HG03460 (cell line): ENCODE results near the gene NDUFC2.
"Not testable (repeated sequence)": the region's sequence is repeated elsewhere in the genome, so short reads cannot be mapped to it uniquely, and the experiment has no call there.

Experiments used
- ATAC-seq: cut with Tn5 transposase; IDR thresholded peaks from one replicate; pipeline ENCODE4 v1.9.1; 2021; ENCODE audit not compliant: unreplicated experiment

NDUFC2 gene

DNA sequence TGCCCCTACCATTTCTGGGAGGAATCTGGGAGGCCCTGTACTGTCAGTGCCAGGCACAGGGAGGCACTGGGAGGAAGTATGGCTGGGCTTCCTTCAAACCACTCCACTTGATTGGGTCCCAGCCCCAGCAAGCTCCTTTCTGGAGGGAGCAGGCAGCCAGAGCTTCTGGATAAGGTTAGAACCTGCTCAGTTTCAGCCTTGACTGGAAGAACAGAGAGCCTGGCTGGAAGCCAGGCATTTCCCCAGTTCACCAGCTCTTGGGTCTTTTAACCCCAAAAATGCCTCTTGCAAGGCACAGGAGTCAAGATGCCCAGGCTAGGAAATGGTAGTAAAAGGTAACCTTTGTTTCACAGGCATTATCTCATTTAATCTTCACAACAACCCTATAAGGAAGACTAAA, 47.6 kb downstream of the NDUFC2 start:
- no peak for ATAC-seq

DNA sequence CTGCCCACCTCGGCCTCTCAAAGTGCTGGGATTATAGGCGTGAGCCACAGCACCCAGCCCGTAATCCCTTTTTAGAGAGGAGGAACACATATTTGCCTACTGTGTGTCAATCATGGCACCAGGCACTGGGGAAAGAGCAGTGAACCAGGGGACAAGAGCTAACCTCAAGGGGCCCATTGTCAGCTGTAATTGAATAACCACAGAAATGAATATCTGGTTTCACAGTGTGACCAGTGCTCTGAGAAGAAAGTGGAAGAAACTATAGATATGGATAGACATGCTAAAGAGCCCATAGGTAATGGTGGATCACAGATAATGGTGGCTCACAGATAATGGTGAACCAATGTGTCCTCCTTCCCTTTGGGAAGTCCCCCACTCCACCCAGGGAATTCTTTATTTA, 48.0 kb downstream of the NDUFC2 start:
- peak; percentile 95 for ATAC-seq

- no peak for ATAC-seq
Observed at GRCh38 chr11:78030429-78031325, 49.0 kb downstream of the NDUFC2 start.

DNA sequence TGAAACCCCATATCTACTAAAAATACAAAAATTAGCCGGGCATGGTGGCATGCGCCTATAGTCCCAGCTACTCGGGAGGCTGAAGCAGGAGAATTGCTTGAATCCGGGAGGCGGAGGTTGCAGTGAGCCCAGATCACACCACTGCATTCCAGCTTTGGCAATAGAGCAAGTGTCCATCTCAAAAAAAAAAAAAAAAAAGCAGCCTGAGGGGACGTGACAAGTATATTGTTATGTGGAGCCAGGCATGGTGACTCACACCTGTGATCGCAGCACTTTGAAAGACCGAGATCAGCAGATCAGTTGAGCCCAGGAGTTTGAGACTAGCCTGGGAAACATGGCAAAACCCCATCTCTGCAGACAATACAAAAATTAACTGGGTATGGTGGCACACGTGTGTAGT, 51.2 kb downstream of the NDUFC2 start:
- ATAC-seq, result not testable (repeated sequence)

GRCh38 chr11:78027759-78028158, 51.9 kb downstream of the NDUFC2 start:
- ATAC-seq, result no peak

DNA sequence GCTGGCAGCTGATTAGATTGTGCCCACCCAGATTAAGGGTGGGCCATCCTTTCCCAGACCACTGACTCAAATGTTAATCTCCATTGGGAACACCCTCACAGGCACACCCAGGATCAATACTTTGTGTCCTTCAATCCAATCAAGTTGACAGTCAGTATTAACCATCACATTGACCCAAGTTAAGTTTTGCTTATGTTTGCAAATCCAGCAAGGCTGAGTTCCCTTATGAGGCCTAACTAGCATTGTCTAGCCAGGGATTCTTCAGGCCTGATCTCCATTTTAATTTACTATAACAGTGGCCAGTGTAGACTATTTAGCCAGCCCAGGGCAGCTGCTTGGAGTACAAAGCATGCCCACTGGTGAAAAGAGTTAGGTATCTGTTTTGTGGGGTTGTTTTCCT, 54.3 kb downstream of the NDUFC2 start:
- no peak for ATAC-seq

DNA sequence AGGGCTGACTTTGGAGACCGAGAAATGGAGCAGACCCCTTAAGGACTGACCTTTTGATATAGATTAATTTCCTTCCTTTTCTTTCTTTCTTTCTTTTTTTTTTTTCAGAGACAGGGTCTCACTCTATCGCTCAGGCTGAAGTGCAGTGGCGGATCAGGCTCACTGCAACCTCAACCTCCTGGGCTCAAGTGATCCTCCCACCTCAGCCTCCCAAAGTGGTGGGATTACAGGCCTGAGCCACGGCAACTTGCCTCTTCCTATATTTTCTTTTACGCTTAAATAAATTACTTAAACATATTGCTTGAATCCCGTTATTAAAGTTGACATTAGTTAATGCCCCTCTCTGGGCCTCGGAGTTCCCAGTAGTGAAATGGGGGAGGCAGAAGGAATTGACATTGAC, 56.2 kb downstream of the NDUFC2 start:
- ATAC-seq, result no peak

DNA sequence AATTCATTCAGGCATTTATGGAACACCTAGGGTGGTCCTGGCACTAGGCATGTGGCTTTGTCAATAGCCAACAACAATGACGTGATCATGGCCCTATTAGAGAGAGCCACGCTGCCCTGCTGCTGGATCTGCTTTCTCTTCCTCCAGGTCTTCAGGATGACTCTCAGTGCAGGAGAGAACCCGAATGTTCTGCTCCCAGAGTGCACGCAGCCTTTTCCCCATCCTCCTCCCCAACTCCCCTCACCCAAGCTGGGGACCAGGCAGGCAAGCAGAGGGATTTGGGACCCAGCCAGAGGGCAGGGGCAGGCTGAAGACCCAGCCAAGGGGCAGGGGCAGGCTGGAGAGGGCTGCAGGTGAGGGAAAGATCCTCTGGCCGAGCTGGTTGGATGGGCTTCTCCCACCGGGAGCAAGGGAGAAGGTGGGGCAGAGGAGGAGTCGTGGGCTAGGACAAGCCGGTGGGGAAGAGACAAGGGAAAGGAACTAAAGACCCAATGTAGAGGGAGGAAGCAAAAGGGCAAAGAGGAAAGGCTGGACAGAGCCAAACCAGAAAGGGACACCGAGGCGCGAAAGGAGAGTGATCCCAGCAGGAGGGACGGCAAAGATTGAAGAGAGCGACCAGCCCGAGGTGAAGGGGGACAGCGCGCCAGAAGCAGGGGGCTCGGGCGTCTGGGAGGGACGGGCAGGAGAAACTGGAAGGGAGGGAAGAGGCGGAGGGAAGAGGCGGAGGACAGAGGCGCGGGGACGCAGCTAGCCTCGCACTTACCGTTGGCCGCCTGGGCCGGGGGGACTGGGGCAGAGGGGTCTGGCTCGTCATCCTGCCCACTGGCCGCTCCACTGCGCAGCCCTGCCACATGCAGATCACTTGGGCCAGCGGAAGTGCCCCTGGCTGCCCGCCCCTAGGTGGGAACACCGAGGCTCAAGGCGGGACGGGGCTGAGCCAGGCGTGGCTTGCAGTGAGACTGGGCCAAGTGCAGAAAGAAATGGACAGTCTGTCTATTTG, 57.0 kb downstream of the NDUFC2 start, which contains the start of gene KCTD14:
Gene KCTD14 (minus strand): TSS at position 880 of the 1,000 bp plus-strand sequence. CDS start 27 bp downstream, at position 853.
- ATAC-seq, result no peak

GRCh38 chr11:78021611-78022010, 58.1 kb downstream of the NDUFC2 start:
- no peak for ATAC-seq

DNA sequence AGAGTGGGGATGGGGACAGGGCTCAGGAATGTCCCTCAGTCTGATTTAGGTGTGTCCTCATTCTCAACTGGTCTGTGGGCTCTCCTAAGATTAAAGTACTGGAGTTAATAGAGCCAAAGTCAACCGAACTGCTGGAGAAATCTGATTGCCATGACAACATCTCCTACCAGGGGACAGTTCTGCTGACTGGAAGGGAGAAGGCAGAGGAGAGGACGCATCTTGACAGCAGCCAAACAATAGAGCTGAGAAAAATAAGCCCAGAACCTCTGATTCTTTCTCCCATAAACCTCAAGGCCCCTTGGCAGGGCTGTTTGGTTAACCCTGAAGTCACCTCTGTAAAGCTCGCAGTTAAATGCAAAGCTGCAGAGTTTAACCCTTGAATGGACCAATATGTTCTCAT, 59.4 kb downstream of the NDUFC2 start:
- ATAC-seq, result no peak

DNA sequence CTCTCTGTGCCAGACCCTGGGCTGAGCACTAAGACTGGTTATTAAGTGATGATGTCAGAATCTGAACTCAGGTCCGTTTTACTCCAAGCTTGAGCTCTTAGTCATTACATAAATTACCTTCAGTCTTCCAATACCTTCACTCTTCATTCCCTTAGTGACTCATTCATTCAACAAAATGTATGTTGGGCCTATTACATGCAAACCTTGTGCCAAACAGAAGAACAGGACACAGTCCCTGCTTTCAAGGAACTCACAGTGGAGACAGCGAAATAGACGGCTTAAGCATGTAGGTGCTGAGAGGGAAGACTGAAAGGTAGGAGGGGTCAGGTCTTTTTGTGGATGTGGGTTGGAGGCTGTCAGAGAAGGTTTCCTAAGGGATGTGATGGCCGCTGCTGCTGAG, 59.9 kb downstream of the NDUFC2 start:
- no peak for ATAC-seq
